Breast epithelium (tissue), 3 donors: ENCODE data around the gene PRKACA.

Experiments
- CTCF ChIP-seq, 3 donors: fragments of 450-650 bp; IDR thresholded peaks; one replicate each; pipeline ENCODE4 v1.5.1; 2016 to 2017; ENCODE audit warnings: antibody characterized with exemption in 3 of 3, mild to moderate bottlenecking in 3 of 3, moderate library complexity in 3 of 3
- POLR2AphosphoS5 ChIP-seq, 3 donors: sonication (generic); formaldehyde crosslinking; IDR thresholded peaks; one replicate each; pipeline ENCODE4 v1.6.1; 2017; ENCODE audit warnings: antibody characterized with exemption in 3 of 3

GRCh38 chr19:14115756-14116155, 1.8 kb downstream of the PRKACA start:
- no peak for TF ChIP-seq POLR2AphosphoS5 (IDR thresholded peaks at IDR 0.05)
- TF ChIP-seq CTCF (IDR thresholded peaks at IDR 0.05) = no peak
